DMS53 (cell line): ENCODE results near the gene SSTR5.
"Not testable (repeated sequence)": the region's sequence is repeated elsewhere in the genome, so short reads cannot be mapped to it uniquely, and the experiment has no call there.

Source experiments
- DNase-seq: peaks from one replicate; lab custom pipeline; 2025; lab: John Stamatoyannopoulos, UW

The SSTR5 gene

GRCh38 chr16:1090620-1091587, 18.4 kb downstream of the SSTR5 start:
- DNase-seq = no peak

GRCh38 chr16:1091992-1092552, 19.5 kb downstream of the SSTR5 start:
- DNase-seq = no peak

GRCh38 chr16:1092685-1093283, 20.2 kb downstream of the SSTR5 start:
- DNase-seq = not testable (repeated sequence)

- DNase-seq = peak; percentile 75
Observed at GRCh38 chr16:1093284-1094123, 21.0 kb downstream of the SSTR5 start.

GRCh38 chr16:1094124-1094479, 21.6 kb downstream of the SSTR5 start:
- no peak for DNase-seq

GRCh38 chr16:1094601-1095449, 22.3 kb downstream of the SSTR5 start:
- DNase-seq = no peak

- no peak for DNase-seq
Observed at GRCh38 chr16:1095450-1096168, 23.1 kb downstream of the SSTR5 start.

GRCh38 chr16:1096169-1097082, 23.9 kb downstream of the SSTR5 start, which contains the start of gene C1QTNF8:
Gene C1QTNF8, minus strand, starts transcription at chr16:1096244. Its CDS starts 1,322 bp downstream, at chr16:1094922.
- DNase-seq = no peak

- no peak for DNase-seq
Observed at GRCh38 chr16:1097156-1097555, 24.6 kb downstream of the SSTR5 start.

- DNase-seq = no peak
Observed at GRCh38 chr16:1097800-1098199, 25.3 kb downstream of the SSTR5 start.

- no peak for DNase-seq
Observed at GRCh38 chr16:1098266-1098991, 25.9 kb downstream of the SSTR5 start.

- peak; percentile 12 for DNase-seq
Observed at GRCh38 chr16:1099189-1100083, 26.9 kb downstream of the SSTR5 start.

- DNase-seq = no peak
Observed at GRCh38 chr16:1100084-1100800, 27.7 kb downstream of the SSTR5 start.

GRCh38 chr16:1101133-1101532, 28.6 kb downstream of the SSTR5 start:
- DNase-seq = peak; percentile 12

GRCh38 chr16:1101573-1102332, 29.2 kb downstream of the SSTR5 start:
- no peak for DNase-seq

GRCh38 chr16:1102333-1102700, 29.8 kb downstream of the SSTR5 start:
- no peak for DNase-seq
